ENCODE data around the gene GLIS2. TPM values are rescaled to one million over a fixed set of nuclear protein-coding genes. Genes with fewer than 3 reads are reported as not detected.

GLIS2 gene
- total RNA-seq, 8 experiments from 2014 or later, result 2.7 to 10.2 (median 7.5) TPM

- Histone ChIP-seq H3K27ac (no peak overlapping the region), H3K4me1 (replicated peaks in 1 of 2) (peaks cover 3 to 16% of the 10 kb centered on the region in 2 donors), H3K4me3 (no peak overlapping the region)
- 33 to 100% (median 91%) methylated on average over 1 to 8 of the region's 12 CpGs; no CpG with 5 or more reads in 4 of the 10 experiments for WGBS, 10 experiments
- peak in 1 of 8 experiments; percentile 1 for ATAC-seq (replicated peaks in 6 of 8)
- in situ Hi-C loops (cut with MboI; ENCODE audit: low pct_unique_long_range_greater_than_20kb in 2 of 9, low sequenced_read_pairs in 9 of 9, unreplicated experiment in 9 of 9), result no loop called here
These were observed 68.0 kb downstream of the GLIS2 start for GRCh38 chr16:4383591-4384444.

GRCh38 chr16:4384509-4384942 is 68.7 kb downstream of the GLIS2 start:
- ATAC-seq (replicated peaks in 6 of 8), result peak; percentile 4 to 54 (median 34)
- H3K4me3 ChIP-seq, result no peak overlapping the region
- peaks cover 7 to 23% of the 10 kb centered on the region in 2 donors for H3K4me1 ChIP-seq (replicated peaks in 1 of 2)
- in situ Hi-C loops (cut with MboI; ENCODE audit: low pct_unique_long_range_greater_than_20kb in 2 of 9, low sequenced_read_pairs in 9 of 9, unreplicated experiment in 9 of 9), result no loop called here
- H3K27ac ChIP-seq, result no peak overlapping the region
- 9% methylated on average over 4 of the region's 20 CpGs; no CpG with 5 or more reads in 9 of the 10 experiments for WGBS, 10 experiments

DNA sequence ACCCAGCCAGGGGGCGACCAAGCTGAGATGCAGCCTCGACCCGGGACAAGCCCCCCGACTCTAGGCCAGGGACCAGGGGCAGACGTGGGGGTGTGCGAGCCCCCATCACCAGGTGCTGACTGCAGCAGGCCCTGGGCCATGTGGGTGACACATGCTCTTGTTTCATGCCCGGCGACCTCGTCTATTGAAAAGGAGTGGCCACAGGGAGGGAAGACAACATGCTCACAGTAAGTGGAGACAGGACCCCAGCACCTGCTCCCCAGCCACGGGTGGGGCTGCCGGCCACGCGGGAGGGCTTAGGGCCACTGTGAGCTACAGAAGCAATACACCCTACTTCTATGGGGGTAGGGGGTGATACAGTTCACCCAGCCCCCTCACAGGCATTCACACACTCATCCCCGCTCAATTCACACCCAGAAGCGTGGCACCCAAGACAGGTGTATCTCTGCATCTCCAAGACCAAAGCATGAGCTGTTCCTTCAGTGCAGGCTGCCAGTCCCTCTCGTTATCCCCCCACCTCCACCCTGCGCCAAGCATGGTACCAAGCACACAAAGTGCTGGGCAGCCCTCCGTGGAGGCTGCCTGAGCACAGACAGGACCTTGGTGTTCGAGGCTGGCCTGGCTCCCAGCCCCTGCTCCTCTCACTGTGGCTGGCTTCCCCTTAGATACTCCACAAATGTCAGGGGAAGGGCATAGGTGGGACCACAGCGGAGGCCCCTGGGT is 69.4 kb downstream of the GLIS2 start:
- Histone ChIP-seq H3K27ac (no peak overlapping the region), H3K4me1 (replicated peaks in 1 of 2) (peaks cover 7 to 29% of the 10 kb centered on the region in 2 donors), H3K4me3 (no peak overlapping the region)
- ATAC-seq (replicated peaks in 6 of 8), result peak in 3 of 8 experiments; percentile 2 to 6 (median 4)
- in situ Hi-C loops (cut with MboI; ENCODE audit: low pct_unique_long_range_greater_than_20kb in 2 of 9, low sequenced_read_pairs in 9 of 9, unreplicated experiment in 9 of 9), result no loop called here
- WGBS, 10 experiments, result 20 to 100% (median 80%) methylated on average over 1 to 5 of the region's 20 CpGs; no CpG with 5 or more reads in 5 of the 10 experiments

GRCh38 chr16:4385789-4386450 is 70.1 kb downstream of the GLIS2 start:
- Histone ChIP-seq H3K4me3 (no peak overlapping the region), H3K27ac (no peak overlapping the region), H3K4me1 (replicated peaks in 1 of 2) (peaks cover 7 to 32% of the 10 kb centered on the region in 2 donors)
- ATAC-seq (replicated peaks in 6 of 8), result peak in 2 of 8 experiments; percentile 1
- 40 to 80% (median 76%) methylated on average over 2 to 3 of the region's 11 CpGs; no CpG with 5 or more reads in 7 of the 10 experiments for WGBS, 10 experiments
- in situ Hi-C loops (cut with MboI; ENCODE audit: low pct_unique_long_range_greater_than_20kb in 2 of 9, low sequenced_read_pairs in 9 of 9, unreplicated experiment in 9 of 9), result no loop called here

GRCh38 chr16:4386451-4386805 is 70.6 kb downstream of the GLIS2 start:
- Histone ChIP-seq H3K27ac (no peak overlapping the region), H3K4me3 (no peak overlapping the region), H3K4me1 (replicated peaks in 1 of 2) (peaks cover 8 to 32% of the 10 kb centered on the region in 2 donors)
- WGBS, 10 experiments, result 5 to 100% methylated on average over 1 to 4 of the region's 8 CpGs; no CpG with 5 or more reads in 8 of the 10 experiments
- ATAC-seq (replicated peaks in 6 of 8), result peak in 3 of 8 experiments; percentile 8 to 30 (median 18)
- in situ Hi-C loops (cut with MboI; ENCODE audit: low pct_unique_long_range_greater_than_20kb in 2 of 9, low sequenced_read_pairs in 9 of 9, unreplicated experiment in 9 of 9), result no loop called here

DNA sequence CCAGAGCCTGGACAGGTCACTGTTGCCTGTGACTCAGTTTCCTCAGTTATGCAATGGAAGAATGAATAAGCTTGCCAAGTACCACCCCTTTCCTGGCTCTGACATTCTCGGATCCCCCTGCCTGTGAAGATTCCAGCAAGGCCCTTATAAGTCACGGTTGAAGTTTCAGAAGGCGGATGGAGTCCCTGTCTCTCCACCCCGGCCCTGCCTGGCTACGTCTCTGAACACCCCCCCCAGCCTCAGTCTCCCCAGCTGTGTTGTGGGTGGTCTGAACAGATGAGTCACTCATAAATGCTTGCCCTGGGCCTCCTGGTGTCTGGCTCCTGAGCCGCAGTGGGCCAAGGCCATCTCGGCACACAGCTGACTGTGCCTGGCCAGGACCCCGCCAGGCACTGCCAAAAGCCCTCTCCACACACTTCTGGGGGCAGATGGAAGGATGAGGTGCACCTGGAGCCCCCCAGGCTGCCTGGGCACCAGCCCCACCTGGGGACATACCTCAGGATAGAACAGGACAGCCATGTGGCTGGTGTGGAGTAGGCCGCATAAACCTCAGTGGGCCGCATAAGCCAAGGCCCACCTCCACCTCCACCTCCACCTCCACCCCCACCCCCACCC is 71.2 kb downstream of the GLIS2 start:
- in situ Hi-C loops (cut with MboI; ENCODE audit: low pct_unique_long_range_greater_than_20kb in 2 of 9, low sequenced_read_pairs in 9 of 9, unreplicated experiment in 9 of 9), result no loop called here
- 20 to 100% (median 86%) methylated on average over 1 to 5 of the region's 10 CpGs; no CpG with 5 or more reads in 6 of the 10 experiments for WGBS, 10 experiments
- ATAC-seq (replicated peaks in 6 of 8), result peak in 1 of 8 experiments; percentile 0
- peaks cover 14 to 39% of the 10 kb centered on the region in 2 donors for H3K4me1 ChIP-seq (replicated peaks in 1 of 2)
- H3K4me3 ChIP-seq, result no peak overlapping the region
- H3K27ac ChIP-seq, result no peak overlapping the region

- H3K4me3 ChIP-seq, result no peak overlapping the region
- no peak overlapping the region for H3K27ac ChIP-seq
- peaks cover 21 to 46% of the 10 kb centered on the region in 2 donors for H3K4me1 ChIP-seq (replicated peaks in 1 of 2)
- WGBS, 10 experiments, result 86 to 97% (median 87%) methylated on average over 3 to 7 of the region's 20 CpGs; no CpG with 5 or more reads in 7 of the 10 experiments
- ATAC-seq (replicated peaks in 6 of 8), result no peak
- in situ Hi-C loops (cut with MboI; ENCODE audit: low pct_unique_long_range_greater_than_20kb in 2 of 9, low sequenced_read_pairs in 9 of 9, unreplicated experiment in 9 of 9), result no loop called here
These were observed 71.9 kb downstream of the GLIS2 start for GRCh38 chr16:4387781-4388180.

DNA sequence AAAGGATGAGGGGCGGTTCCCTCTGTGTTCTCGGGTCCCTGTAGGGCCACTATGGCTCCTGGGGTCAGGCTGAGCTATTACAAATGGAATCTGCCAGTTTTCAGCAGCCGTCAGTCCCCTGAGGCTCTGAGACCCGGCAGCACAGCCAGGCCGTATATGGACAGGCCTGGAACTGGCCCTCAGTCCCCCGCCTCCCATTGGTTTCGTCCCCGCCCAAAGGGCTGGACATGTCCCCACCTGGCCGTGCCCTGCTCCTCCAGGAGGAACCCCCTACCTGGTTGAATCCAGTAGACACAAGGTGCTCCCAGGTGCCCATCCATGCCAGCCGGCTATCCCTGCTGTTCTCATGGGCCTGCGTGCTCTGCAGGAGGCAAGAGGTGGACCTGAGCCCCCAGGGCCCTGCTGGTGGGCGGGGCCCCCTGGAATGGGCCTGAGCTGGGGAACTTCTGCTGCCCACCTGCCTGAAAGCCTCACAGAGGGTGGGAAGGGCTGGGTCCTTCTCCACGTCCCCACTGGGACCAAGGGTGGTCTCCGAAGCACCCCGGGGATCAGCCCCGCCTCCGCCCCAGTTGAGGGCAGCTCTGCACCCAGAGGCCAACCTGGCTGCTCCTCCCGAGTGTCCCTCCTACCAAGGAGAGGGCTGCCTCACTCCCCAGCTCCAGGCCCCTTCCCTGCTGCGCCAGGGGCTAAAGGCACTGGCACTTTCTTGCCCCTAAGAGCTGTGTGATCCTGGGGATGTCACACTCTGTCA is 72.6 kb downstream of the GLIS2 start:
- Histone ChIP-seq H3K4me3 (no peak overlapping the region), H3K4me1 (replicated peaks in 1 of 2) (peaks cover 25 to 49% of the 10 kb centered on the region in 2 donors), H3K27ac (no peak overlapping the region)
- ATAC-seq (replicated peaks in 6 of 8), result no peak
- 40 to 80% (median 67%) methylated on average over 1 to 6 of the region's 19 CpGs; no CpG with 5 or more reads in 7 of the 10 experiments for WGBS, 10 experiments
- in situ Hi-C loops (cut with MboI; ENCODE audit: low pct_unique_long_range_greater_than_20kb in 2 of 9, low sequenced_read_pairs in 9 of 9, unreplicated experiment in 9 of 9), result no loop called here

Other genes starting within 250 kb of the GLIS2 start
- 10 to 100 TPM in 2 of 8 experiments, 1 to 10 TPM in 6; 4.9 to 17.4 (median 9.4) TPM for gene ADCY9, start 199.6 kb upstream of the GLIS2 start, total RNA-seq
- under 1 TPM; 0.07 to 0.71 (median 0.34) TPM for gene SRL, start 74.0 kb upstream of the GLIS2 start, total RNA-seq
- 10 to 100 TPM in 6 of 8 experiments, 1 to 10 TPM in 2; 3.6 to 25.6 (median 18.5) TPM for gene TFAP4, start 43.0 kb upstream of the GLIS2 start, total RNA-seq
- gene PAM16, start 35.3 kb downstream of the GLIS2 start, total RNA-seq, result 10 to 100 TPM; 52.1 to 82.1 (median 66.8) TPM
- gene VASN, start 55.8 kb downstream of the GLIS2 start, total RNA-seq, result 10 to 100 TPM in 2 of 8 experiments, 1 to 10 TPM in 4, under 1 TPM in 2; 0.33 to 55.0 (median 4.3) TPM
- gene CORO7, start 100.5 kb downstream of the GLIS2 start, total RNA-seq, result 10 to 100 TPM in 7 of 8 experiments, 1 to 10 TPM in 1; 6.0 to 30.1 (median 26.8) TPM
- gene DNAJA3, start 109.8 kb downstream of the GLIS2 start, total RNA-seq, result 10 to 100 TPM; 28.3 to 69.4 (median 44.3) TPM
- 10 to 100 TPM in 6 of 8 experiments, 1 to 10 TPM in 2; 2.8 to 77.3 (median 41.7) TPM for gene NMRAL1, start 158.6 kb downstream of the GLIS2 start, total RNA-seq
- gene HMOX2, start 160.3 kb downstream of the GLIS2 start, total RNA-seq, result 10 to 100 TPM; 31.5 to 67.8 (median 44.1) TPM
- gene CDIP1, start 222.7 kb downstream of the GLIS2 start, total RNA-seq, result 10 to 100 TPM; 22.5 to 54.3 (median 28.3) TPM
- under 1 TPM; 0.10 to 1.00 (median 0.32) TPM for gene C16orf96, start 240.3 kb downstream of the GLIS2 start, total RNA-seq

Measured in motor neuron (in vitro differentiated cells).